Vagina (tissue), 2 donors: ENCODE measurements around the gene RGS6. TPM values are rescaled to one million over a fixed set of nuclear protein-coding genes. Genes with fewer than 3 reads are reported as not detected.

Experiments
- DNase-seq, 2 donors: peaks; one replicate each; pipeline ENCODE4 v3.0.0-alpha.2; 2017; ENCODE audit errors: extremely low spot score in 2 of 2
- H3K27ac ChIP-seq: fragments of 200-600 bp; sonication (generic); one replicate; pipeline ENCODE4 v1.5.1; 2019
- H3K27me3 ChIP-seq: fragments of 200-600 bp; sonication (generic); one replicate; pipeline ENCODE4 v1.5.1; 2019
- H3K36me3 ChIP-seq, 2 donors: fragments of 200-600 bp; sonication (generic); one replicate each; pipeline ENCODE4 v1.5.1; 2017 to 2019
- H3K4me1 ChIP-seq: fragments of 200-600 bp; sonication (generic); one replicate; pipeline ENCODE4 v1.5.1; 2019
- H3K4me3 ChIP-seq, 2 donors: fragments of 200-600 bp; sonication (generic); 1 replicate in 1 of 2; 2 replicates in 1 of 2; pipeline ENCODE4 v1.5.1; 2016 to 2019
- H3K9me3 ChIP-seq: fragments of 200-600 bp; sonication (generic); one replicate; pipeline ENCODE4 v1.5.1; 2019
- POLR2A ChIP-seq, 2 donors: fragments of 450-650 bp; IDR thresholded peaks; one replicate each; pipeline ENCODE4 v1.6.1; 2017; ENCODE audit warnings: antibody characterized with exemption in 2 of 2, mild to moderate bottlenecking in 2 of 2, moderate library complexity in 2 of 2
- POLR2AphosphoS5 ChIP-seq, 2 donors: sonication (generic); formaldehyde crosslinking; IDR thresholded peaks; one replicate each; pipeline ENCODE4 v1.9.0; 2017; ENCODE audit warnings: antibody characterized with exemption in 2 of 2, mild to moderate bottlenecking in 2 of 2, low read depth in 1 of 2; ENCODE audit not compliant: insufficient read depth in 1 of 2
- intact Hi-C: fragments of 100-400 bp; cut with DNase I; formaldehyde crosslinking; loops from one replicate; pipeline ENCODE4 v1.15.1; 2023
- total RNA-seq: library from RNA; depleted of rRNA; stranded (reverse); fragments of >200 nt; gene quantifications from one replicate; pipeline ENCODE4 v1.2.3, GENCODE V29; 2016
- TF ChIP-seq, protein P1 (sequence below), 3 experiments: fragments of 450-650 bp in 2 of 3; fragments of 200-600 bp in 1 of 3; sonication (generic) in 1 of 3; IDR thresholded peaks; one replicate each; pipeline ENCODE4 v1.5.1; 2017 to 2019; ENCODE audit warnings: antibody characterized with exemption in 3 of 3, mild to moderate bottlenecking in 2 of 3, moderate library complexity in 2 of 3

The RGS6 gene
- total RNA-seq, 1 donor from 2014 or later: 2.0 TPM

DNA sequence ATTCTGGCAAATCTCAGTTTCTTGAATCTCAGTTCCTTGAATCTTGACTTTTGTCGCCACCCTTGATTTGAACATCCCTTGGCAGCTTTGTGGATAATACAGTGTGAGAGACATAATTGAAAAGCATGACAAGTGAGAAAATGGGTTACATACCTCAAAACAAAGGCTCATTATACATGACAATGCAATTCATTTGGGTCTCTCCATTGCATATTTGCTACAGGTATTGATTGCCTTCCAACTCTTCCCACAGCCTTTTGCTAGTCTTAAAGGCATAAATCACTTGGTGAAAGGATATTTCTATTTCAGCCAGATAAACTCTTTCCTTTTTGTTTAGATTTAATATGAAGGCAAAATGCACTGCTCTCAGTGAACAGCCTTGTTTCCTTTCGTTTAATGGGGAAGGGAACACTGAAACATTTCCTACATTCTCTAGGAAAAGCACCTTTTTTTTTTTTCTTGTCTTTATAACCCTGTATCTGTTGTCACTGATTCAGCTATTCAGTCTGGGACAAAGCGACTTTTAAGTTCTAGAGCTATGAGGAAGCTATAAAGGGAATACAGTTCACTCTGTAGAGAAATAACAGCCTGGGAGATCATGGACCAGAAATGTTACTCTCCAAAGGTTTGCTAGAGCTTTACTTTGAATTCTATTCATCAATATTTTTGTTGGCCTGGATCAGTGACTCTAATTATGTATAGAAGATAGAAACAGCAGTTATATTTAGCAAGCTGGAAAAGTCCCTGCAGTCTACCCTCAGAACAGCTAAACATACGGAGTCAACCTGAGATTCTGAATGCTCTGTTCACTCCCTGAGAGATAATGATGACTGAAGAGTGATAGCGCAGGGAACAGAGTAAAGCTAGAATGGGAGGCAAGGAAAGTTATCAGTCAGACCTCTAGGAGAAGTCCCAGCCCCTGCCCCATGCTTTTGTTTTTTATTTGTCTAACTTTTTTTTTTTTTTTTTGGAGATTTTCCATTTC lies 311.4 kb downstream of the RGS6 start:
- no peak overlapping the region for H3K4me3 ChIP-seq
- no peaks in the 10 kb centered on the region for H3K27me3 ChIP-seq
- no peak overlapping the region for H3K27ac ChIP-seq
- H3K36me3 ChIP-seq: no peaks in the 10 kb centered on the region
- DNase-seq: no peak
- intact Hi-C loops: no loop called here
- H3K9me3 ChIP-seq: no peaks in the 10 kb centered on the region
- TF ChIP-seq, protein P1, sequence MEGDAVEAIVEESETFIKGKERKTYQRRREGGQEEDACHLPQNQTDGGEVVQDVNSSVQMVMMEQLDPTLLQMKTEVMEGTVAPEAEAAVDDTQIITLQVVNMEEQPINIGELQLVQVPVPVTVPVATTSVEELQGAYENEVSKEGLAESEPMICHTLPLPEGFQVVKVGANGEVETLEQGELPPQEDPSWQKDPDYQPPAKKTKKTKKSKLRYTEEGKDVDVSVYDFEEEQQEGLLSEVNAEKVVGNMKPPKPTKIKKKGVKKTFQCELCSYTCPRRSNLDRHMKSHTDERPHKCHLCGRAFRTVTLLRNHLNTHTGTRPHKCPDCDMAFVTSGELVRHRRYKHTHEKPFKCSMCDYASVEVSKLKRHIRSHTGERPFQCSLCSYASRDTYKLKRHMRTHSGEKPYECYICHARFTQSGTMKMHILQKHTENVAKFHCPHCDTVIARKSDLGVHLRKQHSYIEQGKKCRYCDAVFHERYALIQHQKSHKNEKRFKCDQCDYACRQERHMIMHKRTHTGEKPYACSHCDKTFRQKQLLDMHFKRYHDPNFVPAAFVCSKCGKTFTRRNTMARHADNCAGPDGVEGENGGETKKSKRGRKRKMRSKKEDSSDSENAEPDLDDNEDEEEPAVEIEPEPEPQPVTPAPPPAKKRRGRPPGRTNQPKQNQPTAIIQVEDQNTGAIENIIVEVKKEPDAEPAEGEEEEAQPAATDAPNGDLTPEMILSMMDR (IDR thresholded peaks at IDR 0.05): no peak
- TF ChIP-seq POLR2AphosphoS5 (IDR thresholded peaks at IDR 0.05; ENCODE audit: insufficient read depth in 1 of 2, low read depth in 1 of 2) (no peak), POLR2A (IDR thresholded peaks at IDR 0.05) (no peak)
- H3K4me1 ChIP-seq: no peaks in the 10 kb centered on the region

DNA sequence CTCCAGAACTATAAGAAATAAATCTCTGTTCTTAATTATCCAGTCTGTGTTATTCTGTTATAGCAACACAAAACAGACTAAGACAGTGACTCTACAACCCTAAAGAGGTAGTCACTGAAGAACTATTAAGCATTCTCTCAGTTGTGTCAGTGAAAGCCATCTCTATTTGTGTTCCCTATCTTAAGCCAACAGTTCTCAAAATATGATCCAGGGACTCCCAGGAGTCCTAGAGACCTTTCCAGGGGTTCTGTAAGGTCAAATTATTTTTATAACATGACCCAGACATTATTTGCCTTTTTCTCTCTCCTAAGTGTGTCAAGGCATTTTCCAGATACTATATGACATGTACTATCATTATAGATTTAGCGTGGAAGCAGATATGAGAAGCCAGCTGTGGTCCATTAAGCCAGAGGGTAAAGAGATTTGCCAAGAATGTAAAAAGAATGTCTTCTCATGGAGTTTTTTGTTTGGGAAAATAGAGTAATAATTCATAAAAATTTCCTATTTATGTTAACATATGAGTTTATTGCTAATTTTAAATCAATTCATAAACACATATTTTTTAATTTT lies 315.8 kb downstream of the RGS6 start:
- H3K27me3 ChIP-seq: no peaks in the 10 kb centered on the region
- H3K9me3 ChIP-seq: no peaks in the 10 kb centered on the region
- H3K36me3 ChIP-seq: no peaks in the 10 kb centered on the region
- H3K4me1 ChIP-seq: no peaks in the 10 kb centered on the region
- TF ChIP-seq POLR2A (IDR thresholded peaks at IDR 0.05) (no peak), POLR2AphosphoS5 (IDR thresholded peaks at IDR 0.05; ENCODE audit: insufficient read depth in 1 of 2, low read depth in 1 of 2) (no peak)
- TF ChIP-seq, protein P1 (IDR thresholded peaks at IDR 0.05): no peak
- intact Hi-C loops: no loop called here
- DNase-seq: no peak
- H3K27ac ChIP-seq: no peak overlapping the region
- no peak overlapping the region for H3K4me3 ChIP-seq

DNA sequence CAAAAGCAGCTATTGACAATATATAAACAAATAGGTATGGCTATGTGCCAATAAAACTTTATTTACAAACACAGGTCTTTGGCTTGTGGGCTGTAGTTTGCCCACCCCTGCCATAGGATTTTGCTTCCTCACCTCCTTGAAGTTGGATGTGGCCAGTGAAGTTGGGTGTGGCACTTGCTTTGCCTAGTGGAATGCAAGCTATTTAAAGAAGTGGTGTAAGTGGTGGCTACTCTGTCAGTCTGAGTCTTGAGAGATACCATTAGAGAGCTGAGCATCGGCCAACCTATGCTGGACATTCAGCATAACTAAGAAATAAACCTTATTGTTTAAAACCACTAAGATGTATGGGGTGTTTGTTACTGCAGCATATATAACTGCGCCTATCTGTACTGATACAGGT lies 321.3 kb downstream of the RGS6 start:
- intact Hi-C loops: no loop called here
- Histone ChIP-seq H3K9me3 (no peaks in the 10 kb centered on the region), H3K27ac (no peak overlapping the region), H3K4me1 (no peaks in the 10 kb centered on the region), H3K27me3 (no peaks in the 10 kb centered on the region), H3K4me3 (no peak overlapping the region), H3K36me3 (no peaks in the 10 kb centered on the region)
- TF ChIP-seq, protein P1 (IDR thresholded peaks at IDR 0.05): no peak
- no peak for TF ChIP-seq POLR2A (IDR thresholded peaks at IDR 0.05)
- TF ChIP-seq POLR2AphosphoS5 (IDR thresholded peaks at IDR 0.05; ENCODE audit: insufficient read depth in 1 of 2, low read depth in 1 of 2): no peak
- DNase-seq: no peak

DNA sequence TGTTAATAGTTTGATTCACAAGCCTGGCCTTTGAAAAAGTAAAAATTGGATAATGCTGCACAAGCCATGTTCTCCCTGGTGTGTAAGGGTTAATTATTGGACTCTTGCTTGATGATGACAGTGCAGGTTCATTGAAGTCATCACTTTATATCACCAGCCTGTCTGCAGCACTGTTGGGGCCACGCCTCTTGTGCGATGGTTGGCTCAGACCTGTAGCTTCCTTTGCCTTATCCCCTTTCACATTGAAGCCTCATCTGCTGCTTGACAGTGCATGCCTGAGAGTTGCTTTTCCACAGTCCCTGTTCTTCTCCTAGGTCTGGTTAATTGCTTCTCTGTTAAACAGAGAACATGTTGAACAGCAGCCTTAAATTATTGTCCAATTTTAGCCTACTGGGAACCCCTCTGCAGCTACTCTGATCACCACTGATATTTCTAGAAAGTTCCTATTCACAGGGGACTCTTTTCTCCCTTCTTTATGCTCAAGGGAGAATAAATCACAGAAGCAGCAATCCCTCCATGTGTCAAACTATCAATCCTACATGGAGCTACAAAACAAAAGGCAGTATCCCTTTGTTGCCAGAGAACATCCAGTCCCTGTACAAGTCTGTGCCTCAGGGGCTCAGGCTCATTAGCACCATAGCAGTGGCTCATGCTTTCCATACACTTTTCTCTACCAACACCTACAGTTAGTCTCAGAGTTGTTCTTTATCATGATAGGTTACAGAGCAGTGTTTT lies 322.1 kb downstream of the RGS6 start:
- no peak for DNase-seq
- Histone ChIP-seq H3K9me3 (no peaks in the 10 kb centered on the region), H3K36me3 (no peaks in the 10 kb centered on the region), H3K4me3 (no peak overlapping the region), H3K27me3 (no peaks in the 10 kb centered on the region), H3K27ac (no peak overlapping the region), H3K4me1 (no peaks in the 10 kb centered on the region)
- intact Hi-C loops: no loop called here
- TF ChIP-seq, protein P1 (IDR thresholded peaks at IDR 0.05): no peak
- TF ChIP-seq POLR2A (IDR thresholded peaks at IDR 0.05): no peak
- no peak for TF ChIP-seq POLR2AphosphoS5 (IDR thresholded peaks at IDR 0.05; ENCODE audit: insufficient read depth in 1 of 2, low read depth in 1 of 2)
